ENCODE data around the gene SEMA5A.

Gene SEMA5A, protein sequence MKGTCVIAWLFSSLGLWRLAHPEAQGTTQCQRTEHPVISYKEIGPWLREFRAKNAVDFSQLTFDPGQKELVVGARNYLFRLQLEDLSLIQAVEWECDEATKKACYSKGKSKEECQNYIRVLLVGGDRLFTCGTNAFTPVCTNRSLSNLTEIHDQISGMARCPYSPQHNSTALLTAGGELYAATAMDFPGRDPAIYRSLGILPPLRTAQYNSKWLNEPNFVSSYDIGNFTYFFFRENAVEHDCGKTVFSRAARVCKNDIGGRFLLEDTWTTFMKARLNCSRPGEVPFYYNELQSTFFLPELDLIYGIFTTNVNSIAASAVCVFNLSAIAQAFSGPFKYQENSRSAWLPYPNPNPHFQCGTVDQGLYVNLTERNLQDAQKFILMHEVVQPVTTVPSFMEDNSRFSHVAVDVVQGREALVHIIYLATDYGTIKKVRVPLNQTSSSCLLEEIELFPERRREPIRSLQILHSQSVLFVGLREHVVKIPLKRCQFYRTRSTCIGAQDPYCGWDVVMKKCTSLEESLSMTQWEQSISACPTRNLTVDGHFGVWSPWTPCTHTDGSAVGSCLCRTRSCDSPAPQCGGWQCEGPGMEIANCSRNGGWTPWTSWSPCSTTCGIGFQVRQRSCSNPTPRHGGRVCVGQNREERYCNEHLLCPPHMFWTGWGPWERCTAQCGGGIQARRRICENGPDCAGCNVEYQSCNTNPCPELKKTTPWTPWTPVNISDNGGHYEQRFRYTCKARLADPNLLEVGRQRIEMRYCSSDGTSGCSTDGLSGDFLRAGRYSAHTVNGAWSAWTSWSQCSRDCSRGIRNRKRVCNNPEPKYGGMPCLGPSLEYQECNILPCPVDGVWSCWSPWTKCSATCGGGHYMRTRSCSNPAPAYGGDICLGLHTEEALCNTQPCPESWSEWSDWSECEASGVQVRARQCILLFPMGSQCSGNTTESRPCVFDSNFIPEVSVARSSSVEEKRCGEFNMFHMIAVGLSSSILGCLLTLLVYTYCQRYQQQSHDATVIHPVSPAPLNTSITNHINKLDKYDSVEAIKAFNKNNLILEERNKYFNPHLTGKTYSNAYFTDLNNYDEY

GRCh38 chr5:9545992-9546851 lies at the start of gene SEMA5A:
Gene SEMA5A (minus strand): TSS chr5:9546075. CDS start chr5:9379946, 166,129 bp downstream.
- Histone ChIP-seq H3K4me1 (ENCODE audit: insufficient read depth, insufficient read length) (no peaks in the 10 kb centered on the region), H3K9ac (ENCODE audit: insufficient read length, low read depth) (peak within 1 kb of the TSS; percentile 86), H3K27me3 (ENCODE audit: insufficient read depth, insufficient read length) (peaks cover 6% of the 10 kb centered on the region), H3K36me3 (ENCODE audit: insufficient read depth, insufficient read length, low read length) (peaks cover 21% of the 10 kb centered on the region), H3K4me3 (ENCODE audit: insufficient read length, low read depth) (peak within 1 kb of the TSS; percentile 75), H3K9me3 (ENCODE audit: insufficient read depth, low read length) (no peaks in the 10 kb centered on the region)
- TF ChIP-seq SUZ12 (IDR thresholded peaks at IDR 0.05; ENCODE audit: extremely low read depth, insufficient read depth, insufficient read length): no peak
- no peak for TF ChIP-seq ZNF274 (IDR thresholded peaks at IDR 0.05; ENCODE audit: low read depth, low read length)
- no peak for TF ChIP-seq YY1 (IDR thresholded peaks at IDR 0.05; ENCODE audit: insufficient read depth, insufficient read length)
- no peak for DNase-seq (ENCODE audit: low read depth, low spot score)

- Histone ChIP-seq H3K27me3 (ENCODE audit: insufficient read depth, insufficient read length) (no peaks in the 10 kb centered on the region), H3K4me1 (ENCODE audit: insufficient read depth, insufficient read length) (no peaks in the 10 kb centered on the region), H3K4me3 (ENCODE audit: insufficient read length, low read depth) (no peak overlapping the region), H3K9me3 (ENCODE audit: insufficient read depth, low read length) (no peaks in the 10 kb centered on the region), H3K9ac (ENCODE audit: insufficient read length, low read depth) (no peak overlapping the region), H3K36me3 (ENCODE audit: insufficient read depth, insufficient read length, low read length) (no peaks in the 10 kb centered on the region)
- no peak for DNase-seq (ENCODE audit: low read depth, low spot score)
- TF ChIP-seq SUZ12 (IDR thresholded peaks at IDR 0.05; ENCODE audit: extremely low read depth, insufficient read depth, insufficient read length) (no peak), YY1 (IDR thresholded peaks at IDR 0.05; ENCODE audit: insufficient read depth, insufficient read length) (no peak), ZNF274 (IDR thresholded peaks at IDR 0.05; ENCODE audit: low read depth, low read length) (no peak)
Measured at GRCh38 chr5:9594913-9595312, 49.0 kb upstream of the SEMA5A start.

DNA sequence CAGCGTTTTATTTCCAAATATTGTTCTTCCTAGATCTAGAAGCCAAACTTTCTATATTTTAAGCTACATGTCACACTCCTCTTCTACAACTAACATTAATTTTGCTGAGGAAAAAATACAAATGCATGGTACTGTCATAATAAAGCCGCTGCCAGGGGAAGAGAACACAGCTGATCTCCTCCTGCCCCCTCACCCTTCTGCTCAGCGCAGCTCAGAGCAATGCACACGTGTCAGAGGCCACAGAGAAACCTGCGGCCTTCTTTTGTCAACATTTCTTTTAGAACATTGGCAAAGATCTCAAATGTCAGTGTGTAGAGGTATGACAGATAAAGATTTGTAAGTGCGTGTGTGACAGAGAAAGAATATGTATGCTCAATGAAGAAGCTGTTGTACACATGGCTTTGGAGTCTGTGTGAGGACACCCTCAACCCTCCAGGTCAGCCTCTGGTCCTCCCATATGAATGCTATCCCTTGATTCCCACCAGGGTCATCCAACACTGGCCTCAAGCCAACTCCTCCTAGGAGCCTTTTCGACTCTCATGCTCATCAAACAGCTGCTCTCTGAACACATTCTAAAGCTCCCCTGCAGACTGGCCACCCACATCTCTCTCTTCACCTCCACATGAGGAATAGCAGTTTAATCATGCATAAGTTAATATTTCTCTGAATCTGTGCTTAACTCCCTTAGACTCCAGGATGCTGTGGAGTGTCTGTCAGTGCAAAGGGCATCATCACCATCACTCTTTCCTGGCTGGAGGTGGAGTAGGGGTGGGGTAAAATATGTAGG lies 43.4 kb upstream of the SEMA5A start:
- no peak for DNase-seq (ENCODE audit: low read depth, low spot score)
- Histone ChIP-seq H3K9me3 (ENCODE audit: insufficient read depth, low read length) (no peaks in the 10 kb centered on the region), H3K4me3 (ENCODE audit: insufficient read length, low read depth) (no peak overlapping the region), H3K36me3 (ENCODE audit: insufficient read depth, insufficient read length, low read length) (no peaks in the 10 kb centered on the region), H3K9ac (ENCODE audit: insufficient read length, low read depth) (no peak overlapping the region), H3K27me3 (ENCODE audit: insufficient read depth, insufficient read length) (no peaks in the 10 kb centered on the region), H3K4me1 (ENCODE audit: insufficient read depth, insufficient read length) (no peaks in the 10 kb centered on the region)
- TF ChIP-seq YY1 (IDR thresholded peaks at IDR 0.05; ENCODE audit: insufficient read depth, insufficient read length) (no peak), ZNF274 (IDR thresholded peaks at IDR 0.05; ENCODE audit: low read depth, low read length) (no peak), SUZ12 (IDR thresholded peaks at IDR 0.05; ENCODE audit: extremely low read depth, insufficient read depth, insufficient read length) (no peak)

- Histone ChIP-seq H3K4me1 (ENCODE audit: insufficient read depth, insufficient read length) (no peaks in the 10 kb centered on the region), H3K9ac (ENCODE audit: insufficient read length, low read depth) (no peak overlapping the region), H3K27me3 (ENCODE audit: insufficient read depth, insufficient read length) (no peaks in the 10 kb centered on the region), H3K4me3 (ENCODE audit: insufficient read length, low read depth) (no peak overlapping the region), H3K9me3 (ENCODE audit: insufficient read depth, low read length) (no peaks in the 10 kb centered on the region), H3K36me3 (ENCODE audit: insufficient read depth, insufficient read length, low read length) (no peaks in the 10 kb centered on the region)
- no peak for TF ChIP-seq SUZ12 (IDR thresholded peaks at IDR 0.05; ENCODE audit: extremely low read depth, insufficient read depth, insufficient read length)
- no peak for DNase-seq (ENCODE audit: low read depth, low spot score)
Measured at GRCh38 chr5:9588254-9588653, 42.4 kb upstream of the SEMA5A start.

DNA sequence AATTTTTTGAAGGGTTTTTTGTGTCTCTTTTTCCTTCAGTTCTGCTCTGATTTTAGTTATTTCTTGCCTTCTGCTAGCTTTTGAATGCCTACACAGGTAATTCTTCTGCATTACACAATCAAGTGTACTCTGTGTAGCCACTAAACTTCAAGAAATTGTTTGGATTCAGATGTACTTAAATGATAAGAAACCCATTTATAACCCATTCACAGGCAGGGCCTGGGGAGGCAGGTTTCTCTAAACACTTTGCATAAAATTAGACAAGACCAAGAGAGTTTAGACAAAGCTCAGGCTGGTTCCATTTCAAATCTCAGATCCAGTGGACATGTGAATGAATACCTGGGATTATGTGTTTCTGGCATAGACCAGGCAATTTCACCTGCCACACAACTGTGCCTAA lies 41.3 kb upstream of the SEMA5A start:
- Histone ChIP-seq H3K4me1 (ENCODE audit: insufficient read depth, insufficient read length) (no peaks in the 10 kb centered on the region), H3K9ac (ENCODE audit: insufficient read length, low read depth) (no peak overlapping the region), H3K9me3 (ENCODE audit: insufficient read depth, low read length) (no peaks in the 10 kb centered on the region), H3K27me3 (ENCODE audit: insufficient read depth, insufficient read length) (no peaks in the 10 kb centered on the region), H3K4me3 (ENCODE audit: insufficient read length, low read depth) (no peak overlapping the region), H3K36me3 (ENCODE audit: insufficient read depth, insufficient read length, low read length) (no peaks in the 10 kb centered on the region)
- no peak for DNase-seq (ENCODE audit: low read depth, low spot score)
- TF ChIP-seq YY1 (IDR thresholded peaks at IDR 0.05; ENCODE audit: insufficient read depth, insufficient read length) (no peak), SUZ12 (IDR thresholded peaks at IDR 0.05; ENCODE audit: extremely low read depth, insufficient read depth, insufficient read length) (no peak), ZNF274 (IDR thresholded peaks at IDR 0.05; ENCODE audit: low read depth, low read length) (no peak)

- H3K4me3 ChIP-seq (ENCODE audit: insufficient read length, low read depth): no peak overlapping the region
- no peaks in the 10 kb centered on the region for H3K4me1 ChIP-seq (ENCODE audit: insufficient read depth, insufficient read length)
- H3K9ac ChIP-seq (ENCODE audit: insufficient read length, low read depth): no peak overlapping the region
- TF ChIP-seq YY1 (IDR thresholded peaks at IDR 0.05; ENCODE audit: insufficient read depth, insufficient read length) (no peak), SUZ12 (IDR thresholded peaks at IDR 0.05; ENCODE audit: extremely low read depth, insufficient read depth, insufficient read length) (no peak), ZNF274 (IDR thresholded peaks at IDR 0.05; ENCODE audit: low read depth, low read length) (no peak)
- H3K36me3 ChIP-seq (ENCODE audit: insufficient read depth, insufficient read length, low read length): no peaks in the 10 kb centered on the region
- no peaks in the 10 kb centered on the region; the same call in 1 of the 2 replicates for H3K9me3 ChIP-seq (ENCODE audit: insufficient read depth, low read length)
- no peaks in the 10 kb centered on the region for H3K27me3 ChIP-seq (ENCODE audit: insufficient read depth, insufficient read length)
- DNase-seq (ENCODE audit: low read depth, low spot score): no peak
Measured at GRCh38 chr5:9582406-9582805, 36.5 kb upstream of the SEMA5A start.

Data from NT2/D1 (cell line).